Measurements from ENCODE around the gene SLC13A4. TPM values are rescaled to one million over a fixed set of nuclear protein-coding genes. Genes with fewer than 3 reads are reported as not detected.

SLC13A4 gene
- total RNA-seq, 1 donor from 2014 or later = 0.08 TPM

- TF ChIP-seq CTCF (IDR thresholded peaks at IDR 0.05; ENCODE audit: insufficient read depth, low read length, poor library complexity, severe bottlenecking) = no peak
- no peaks in the 10 kb centered on the region for H3K36me3 ChIP-seq (ENCODE audit: control insufficient read depth, insufficient read depth, low read length)
- no peak for DNase-seq (ENCODE audit: low read depth)
- no peaks in the 10 kb centered on the region for H3K27me3 ChIP-seq (ENCODE audit: control insufficient read depth, insufficient read depth, low read length)
- H3K4me3 ChIP-seq (ENCODE audit: low read depth, low read length) = no peak overlapping the region
These were observed 15.2 kb downstream of the SLC13A4 start for GRCh38 chr7:135712796-135713195.

GRCh38 chr7:135712182-135712782 lies 15.7 kb downstream of the SLC13A4 start:
- DNase-seq (ENCODE audit: low read depth) = no peak
- no peak overlapping the region for H3K4me3 ChIP-seq (ENCODE audit: low read depth, low read length)
- no peaks in the 10 kb centered on the region for H3K36me3 ChIP-seq (ENCODE audit: control insufficient read depth, insufficient read depth, low read length)
- no peaks in the 10 kb centered on the region for H3K27me3 ChIP-seq (ENCODE audit: control insufficient read depth, insufficient read depth, low read length)
- no peak for TF ChIP-seq CTCF (IDR thresholded peaks at IDR 0.05; ENCODE audit: insufficient read depth, low read length, poor library complexity, severe bottlenecking)

- H3K4me3 ChIP-seq (ENCODE audit: low read depth, low read length) = no peak overlapping the region
- TF ChIP-seq CTCF (IDR thresholded peaks at IDR 0.05; ENCODE audit: insufficient read depth, low read length, poor library complexity, severe bottlenecking) = no peak
- H3K36me3 ChIP-seq (ENCODE audit: control insufficient read depth, insufficient read depth, low read length) = no peaks in the 10 kb centered on the region
- no peak for DNase-seq (ENCODE audit: low read depth)
- no peaks in the 10 kb centered on the region for H3K27me3 ChIP-seq (ENCODE audit: control insufficient read depth, insufficient read depth, low read length)
These were observed 16.9 kb downstream of the SLC13A4 start for GRCh38 chr7:135711139-135711469.

- peak; percentile 78 for TF ChIP-seq CTCF (IDR thresholded peaks at IDR 0.05; ENCODE audit: insufficient read depth, low read length, poor library complexity, severe bottlenecking)
- Histone ChIP-seq H3K27me3 (ENCODE audit: control insufficient read depth, insufficient read depth, low read length) (no peaks in the 10 kb centered on the region), H3K36me3 (ENCODE audit: control insufficient read depth, insufficient read depth, low read length) (no peaks in the 10 kb centered on the region), H3K4me3 (ENCODE audit: low read depth, low read length) (no peak overlapping the region)
- DNase-seq (ENCODE audit: low read depth) = no peak
These were observed 17.4 kb downstream of the SLC13A4 start for GRCh38 chr7:135710417-135711138.

- H3K36me3 ChIP-seq (ENCODE audit: control insufficient read depth, insufficient read depth, low read length) = no peaks in the 10 kb centered on the region
- no peaks in the 10 kb centered on the region for H3K27me3 ChIP-seq (ENCODE audit: control insufficient read depth, insufficient read depth, low read length)
- no peak for TF ChIP-seq CTCF (IDR thresholded peaks at IDR 0.05; ENCODE audit: insufficient read depth, low read length, poor library complexity, severe bottlenecking)
- DNase-seq (ENCODE audit: low read depth) = no peak
- H3K4me3 ChIP-seq (ENCODE audit: low read depth, low read length) = no peak overlapping the region
These were observed 18.5 kb downstream of the SLC13A4 start for GRCh38 chr7:135709508-135709907.

GRCh38 chr7:135708041-135708440 lies 19.9 kb downstream of the SLC13A4 start:
- Histone ChIP-seq H3K36me3 (ENCODE audit: control insufficient read depth, insufficient read depth, low read length) (no peaks in the 10 kb centered on the region), H3K27me3 (ENCODE audit: control insufficient read depth, insufficient read depth, low read length) (no peaks in the 10 kb centered on the region), H3K4me3 (ENCODE audit: low read depth, low read length) (no peak overlapping the region)
- no peak for TF ChIP-seq CTCF (IDR thresholded peaks at IDR 0.05; ENCODE audit: insufficient read depth, low read length, poor library complexity, severe bottlenecking)
- DNase-seq (ENCODE audit: low read depth) = no peak

Measured in kidney epithelial cell (primary cell).